K562 (cell line): ENCODE data around the gene INO80E. TPM values are rescaled to one million over a fixed set of nuclear protein-coding genes. Genes with fewer than 3 reads are reported as not detected.

Experiments
- ARID4B ChIP-seq: sonication (generic); formaldehyde crosslinking; IDR thresholded peaks from 2 replicates; pipeline ENCODE4 v1.8.0; 2022; ENCODE audit warnings: mild to moderate bottlenecking, missing genetic modification reagents
- E2F6 ChIP-seq, 2 experiments: IDR thresholded peaks; 2 replicates each; pipeline ENCODE4 v1.6.1; 2011; ENCODE audit warnings: borderline replicate concordance in 1 of 2, control low read depth in 1 of 2, low read depth in 1 of 2, low read length in 1 of 2, mild to moderate bottlenecking in 1 of 2, mixed read lengths in 1 of 2, moderate library complexity in 1 of 2; ENCODE audit not compliant: insufficient read depth in 1 of 2, insufficient read length in 1 of 2, poor library complexity in 1 of 2, severe bottlenecking in 1 of 2; ENCODE audit errors: extremely low read depth in 1 of 2
- SAP30 ChIP-seq: fragments of 200-600 bp; sonication (generic); IDR thresholded peaks from 2 replicates; pipeline ENCODE4 v1.6.1; 2012; ENCODE audit warnings: borderline replicate concordance, low read depth, mild to moderate bottlenecking, moderate library complexity, low read length, control low read depth, inconsistent platforms; ENCODE audit not compliant: insufficient read depth, poor library complexity, severe bottlenecking
- ZNF76 ChIP-seq: fragments of 250-450 bp; sonication (Bioruptor Pico); IDR thresholded peaks from 2 replicates; pipeline ENCODE4 v1.4.0; 2020; ENCODE audit warnings: mild to moderate bottlenecking, moderate library complexity, borderline replicate concordance
- polyA plus RNA-seq, 8 experiments: library from polyadenylated mRNA; depleted of rRNA in 4 of 8; stranded (reverse) in 5 of 8; unstranded in 3 of 8; fragments of >200 nt; fragmentation: Nextera tagmentation in 2 of 8; fragmentation: Illumina TruSeq in 1 of 8; extraction: Ambion mirVana in 2 of 8; extraction: Trizol in 1 of 8; gene quantifications; 2 replicates each; pipeline versions ENCODE4 v1.2.1 to v1.2.3, GENCODE V29; 2011 to 2014; ENCODE audit warnings: inconsistent platforms in 1 of 8, missing spikeins in 1 of 8
- total RNA-seq, 7 experiments: library from RNA; depleted of rRNA in 6 of 7; stranded (reverse); fragments of >200 nt in 6 of 7; fragmentation: Illumina TruSeq in 2 of 7; extraction: Trizol in 2 of 7; gene quantifications; 2 replicates each; pipeline versions ENCODE4 v1.2.1 to v1.2.3, GENCODE V29; 2011 to 2021; ENCODE audit warnings: low replicate concordance in 1 of 7

The INO80E gene
- total and polyA plus RNA-seq, 9 of the 15 experiments (the other 6 are each of a cell fraction or from before 2014, with no cell fraction given), result 0.31 to 102 (median 49.3) TPM

GRCh38 chr16:29962344-29962994 lies 33.6 kb upstream of the INO80E start (continued):
- TF ChIP-seq ARID4B (CRISPR knock-in tag) (peak; percentile 62; the same call in 1 of the 2 replicates), E2F6 (IDR thresholded peaks at IDR 0.05; ENCODE audit: borderline replicate concordance in 1 of 2, extremely low read depth in 1 of 2, insufficient read depth in 1 of 2, insufficient read length in 1 of 2, low read depth in 1 of 2, low read length in 1 of 2, poor library complexity in 1 of 2, severe bottlenecking in 1 of 2) (no peak), ZNF76 (CRISPR knock-in tag) (0 out of 2 replicates have a peak, but pooled peaks have one; percentile 19), SAP30 (peak; percentile 17)
